Endodermal cell (in vitro differentiated cells): ENCODE data around the gene INSYN1. TPM values are rescaled to one million over a fixed set of nuclear protein-coding genes. Genes with fewer than 3 reads are reported as not detected.

Experiments
- DNase-seq: peaks from one replicate; pipeline ENCODE4 v3.0.0-alpha.2; 2017
- H3K27ac ChIP-seq: 2 replicates; pipeline ENCODE4 v1.5.1; 2013; ENCODE audit warnings: mild to moderate bottlenecking, low read depth, low read length, moderate library complexity
- H3K27me3 ChIP-seq: 2 replicates; pipeline ENCODE4 v1.6.1; 2013; ENCODE audit warnings: mild to moderate bottlenecking, low read length, moderate library complexity; ENCODE audit not compliant: insufficient read depth, control insufficient read depth, poor library complexity, severe bottlenecking
- H3K36me3 ChIP-seq: 2 replicates; pipeline ENCODE4 v1.7.0; 2013; ENCODE audit warnings: mild to moderate bottlenecking, low read length, moderate library complexity; ENCODE audit not compliant: control insufficient read depth, insufficient read depth
- H3K4me1 ChIP-seq: one replicate; pipeline ENCODE4 v1.7.0; 2013; ENCODE audit warnings: low read length; ENCODE audit not compliant: control insufficient read depth, insufficient read depth
- H3K4me3 ChIP-seq: 2 replicates; pipeline ENCODE4 v1.5.1; 2013; ENCODE audit warnings: mild to moderate bottlenecking, low read length, moderate library complexity
- H3K9ac ChIP-seq: 2 replicates; pipeline ENCODE4 v1.6.1; 2013; ENCODE audit warnings: mild to moderate bottlenecking, low read length, moderate library complexity; ENCODE audit not compliant: poor library complexity, severe bottlenecking; ENCODE audit errors: extremely low read depth
- H3K9me3 ChIP-seq: 2 replicates; pipeline ENCODE4 v1.6.1; 2013; ENCODE audit warnings: mild to moderate bottlenecking, low read length, moderate library complexity; ENCODE audit not compliant: control insufficient read depth
- H3K27ac Mint-ChIP-seq: 2 replicates; pipeline ENCODE4 v1.8.0; 2020; ENCODE audit warnings: mixed read lengths
- H3K27me3 Mint-ChIP-seq: 2 replicates; pipeline ENCODE4 v1.8.0; 2021; ENCODE audit warnings: mild to moderate bottlenecking, mixed read lengths; ENCODE audit not compliant: insufficient read depth
- H3K36me3 Mint-ChIP-seq: 2 replicates; pipeline ENCODE4 v1.8.0; 2020; ENCODE audit warnings: low read depth, mixed read lengths
- H3K4me1 Mint-ChIP-seq: 2 replicates; pipeline ENCODE4 v1.8.0; 2020; ENCODE audit warnings: mixed read lengths
- H3K4me3 Mint-ChIP-seq: 2 replicates; pipeline ENCODE4 v1.8.0; 2020; ENCODE audit warnings: mild to moderate bottlenecking, moderate library complexity, mixed read lengths
- H3K9me3 Mint-ChIP-seq: 2 replicates; pipeline ENCODE4 v1.8.0; 2020; ENCODE audit warnings: mild to moderate bottlenecking, mixed read lengths
- CTCF ChIP-seq: fragments of 200-600 bp; sonication (generic); conservative IDR thresholded peaks from 2 replicates; pipeline ENCODE4 v1.5.0; 2021; ENCODE audit warnings: antibody characterized with exemption, mild to moderate bottlenecking
- WGBS, 2 experiments: methylation state at CpG; one replicate each; pipeline versions ENCODE4 v1.1.5 to v1.1.7; 2013; ENCODE audit warnings: missing lambda C conversion rate in 2 of 2, mixed read lengths in 1 of 2; ENCODE audit not compliant: insufficient coverage in 1 of 2, insufficient read length in 1 of 2; 5-methylcytosine and 5-hydroxymethylcytosine counted together
- total RNA-seq, 2 donors: library from RNA; stranded (reverse); fragmentation: NEBNext Ultra II Directional in 1 of 2; extraction: Animal tissue kit (Norgen Biotek cat#: 25700) in 1 of 2; gene quantifications; 2 replicates in 1 of 2; 3 replicates in 1 of 2; pipeline ENCODE4 v1.2.1, GENCODE V29; 2021

Gene INSYN1
- total RNA-seq, 2 donors from 2014 or later = 0.33 to 0.55 TPM

- Mint-ChIP-seq H3K27me3 (peaks cover 83% of the 10 kb centered on the region), H3K4me3 (no peak overlapping the region), H3K36me3 (no peaks in the 10 kb centered on the region), H3K4me1 (peaks cover 4% of the 10 kb centered on the region), H3K27ac (no peak overlapping the region), H3K9me3 (no peaks in the 10 kb centered on the region)
- H3K4me3 ChIP-seq = no peak overlapping the region
- H3K36me3 ChIP-seq = no peaks in the 10 kb centered on the region
- no peak for DNase-seq
- 91% methylated on average over 3 of the region's 3 CpGs; no CpG with 5 or more reads in 1 of the 2 experiments for WGBS, 2 experiments
- peaks cover 73% of the 10 kb centered on the region for H3K27me3 ChIP-seq
- peaks cover 4% of the 10 kb centered on the region for H3K4me1 ChIP-seq
- H3K27ac ChIP-seq = no peak overlapping the region
- H3K9me3 ChIP-seq = no peaks in the 10 kb centered on the region
- no peak for TF ChIP-seq CTCF
- no peak overlapping the region for H3K9ac ChIP-seq
These were observed 11.8 kb downstream of the INSYN1 start for GRCh38 chr15:73741321-73741836.

- Histone ChIP-seq H3K36me3 (no peaks in the 10 kb centered on the region), H3K4me3 (no peak overlapping the region), H3K27me3 (peaks cover 77% of the 10 kb centered on the region), H3K27ac (no peak overlapping the region), H3K9ac (no peak overlapping the region), H3K9me3 (no peaks in the 10 kb centered on the region), H3K4me1 (peaks cover 4% of the 10 kb centered on the region)
- no peak for DNase-seq
- 92 to 94% methylated on average over 18 to 25 of the region's 25 CpGs for WGBS, 2 experiments
- no peak overlapping the region for H3K27ac Mint-ChIP-seq
- no peaks in the 10 kb centered on the region for H3K9me3 Mint-ChIP-seq
- no peak for TF ChIP-seq CTCF
- H3K27me3 Mint-ChIP-seq = peaks cover 84% of the 10 kb centered on the region
- no peak overlapping the region for H3K4me3 Mint-ChIP-seq
- H3K36me3 Mint-ChIP-seq = no peaks in the 10 kb centered on the region
- H3K4me1 Mint-ChIP-seq = no peaks in the 10 kb centered on the region
These were observed 12.8 kb downstream of the INSYN1 start for GRCh38 chr15:73740152-73741048.

- H3K27ac ChIP-seq = no peak overlapping the region
- Mint-ChIP-seq H3K4me3 (no peak overlapping the region), H3K36me3 (no peaks in the 10 kb centered on the region), H3K9me3 (peaks cover 2% of the 10 kb centered on the region), H3K27ac (no peak overlapping the region), H3K4me1 (peaks cover 11% of the 10 kb centered on the region), H3K27me3 (peaks cover 92% of the 10 kb centered on the region)
- no peaks in the 10 kb centered on the region for H3K36me3 ChIP-seq
- WGBS, 2 experiments = 90 to 91% methylated on average over 4 to 7 of the region's 7 CpGs
- peaks cover 11% of the 10 kb centered on the region for H3K4me1 ChIP-seq
- no peak for DNase-seq
- H3K4me3 ChIP-seq = no peak overlapping the region
- no peaks in the 10 kb centered on the region for H3K9me3 ChIP-seq
- peaks cover 76% of the 10 kb centered on the region for H3K27me3 ChIP-seq
- no peak overlapping the region for H3K9ac ChIP-seq
- TF ChIP-seq CTCF = no peak
These were observed 15.6 kb downstream of the INSYN1 start for GRCh38 chr15:73737535-73737934.
